GM12891 (cell line): Measurements from ENCODE around the gene GLYATL1.

Experiments
- DNase-seq: peaks from one replicate; pipeline ENCODE4 v3.0.0; 2011; ENCODE audit warnings: low spot score; ENCODE audit not compliant: insufficient read length
- FAIRE-seq: peaks from 2 replicates; lab custom pipeline; 2011; peaks lifted over from hg19 to GRCh38; lab: Jason Lieb, UNC
- PAX5 ChIP-seq: IDR thresholded peaks from 2 replicates; pipeline ENCODE4 v1.6.1; 2011; ENCODE audit warnings: low read length, moderate library complexity, mild to moderate bottlenecking; ENCODE audit not compliant: insufficient read depth, severe bottlenecking
- POLR2A ChIP-seq: IDR thresholded peaks from 2 replicates; pipeline ENCODE4 v1.6.1; 2011; ENCODE audit warnings: low read depth, low read length, control low read depth
- POLR2AphosphoS5 ChIP-seq: IDR thresholded peaks from 2 replicates; pipeline ENCODE4 v1.6.1; 2011; ENCODE audit warnings: low read depth, low read length, control low read depth
- POU2F2 ChIP-seq: IDR thresholded peaks from 2 replicates; pipeline ENCODE4 v1.6.1; 2011; ENCODE audit warnings: low read depth, mild to moderate bottlenecking, control low read depth, low read length, moderate library complexity
- SPI1 ChIP-seq: IDR thresholded peaks from 2 replicates; pipeline ENCODE4 v1.6.1; 2011; ENCODE audit warnings: low read depth, low read length, control low read depth
- TAF1 ChIP-seq: IDR thresholded peaks from 2 replicates; pipeline ENCODE4 v1.6.1; 2011; ENCODE audit warnings: low read depth, low read length, control low read depth

The GLYATL1 gene

DNA sequence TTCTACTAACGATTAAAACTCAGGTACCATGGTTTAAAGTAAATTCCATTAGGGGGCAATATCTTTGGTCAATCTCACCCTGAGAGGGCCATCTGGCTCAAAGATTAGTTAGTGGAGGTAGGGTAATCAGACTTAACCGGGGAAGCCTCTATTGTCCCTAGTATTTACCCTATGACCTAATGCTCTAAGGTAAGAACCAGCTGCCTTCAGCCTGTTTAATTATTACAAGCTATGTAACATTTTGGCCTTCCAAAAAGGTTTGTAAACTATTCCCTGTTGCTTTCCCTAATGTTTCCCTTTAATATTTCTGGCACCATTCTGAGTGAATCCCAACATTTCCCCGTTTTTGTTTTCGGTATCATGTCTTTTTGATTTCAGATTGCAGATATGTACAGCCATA lies 15.1 kb upstream of the GLYATL1 start:
- TF ChIP-seq POU2F2 (no peak), TAF1 (no peak), SPI1 (no peak), POLR2A (no peak), POLR2AphosphoS5 (no peak), PAX5 (no peak)
- no peak for FAIRE-seq

GRCh38 chr11:58926251-58926650 lies 13.0 kb upstream of the GLYATL1 start:
- TF ChIP-seq TAF1 (no peak), POLR2A (no peak), POLR2AphosphoS5 (no peak), POU2F2 (no peak), SPI1 (no peak), PAX5 (no peak)
- no peak for DNase-seq
- FAIRE-seq: no peak

More for the DNA sequence above, 15.1 kb upstream of the GLYATL1 start:
- DNase-seq: no peak

DNA sequence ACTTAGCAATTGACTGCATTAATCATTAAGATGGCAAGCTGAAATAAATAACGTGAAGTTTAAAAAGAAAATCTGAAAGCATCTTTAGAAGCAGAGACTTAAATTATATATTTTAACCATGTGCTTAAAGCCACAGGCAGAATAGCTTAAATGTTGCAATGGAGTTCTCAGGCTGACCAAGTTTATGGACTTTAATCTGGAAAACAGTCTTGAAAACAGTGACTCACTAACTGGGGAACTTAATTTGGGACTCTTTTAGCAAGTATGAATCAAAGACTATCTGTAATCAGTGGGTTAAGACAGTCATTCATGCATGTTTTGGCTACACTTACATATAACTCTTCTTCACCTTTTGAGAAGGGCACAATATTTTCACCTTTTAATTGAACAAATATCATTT lies 12.6 kb upstream of the GLYATL1 start:
- TF ChIP-seq POLR2AphosphoS5 (no peak), POU2F2 (no peak), POLR2A (no peak), TAF1 (no peak), SPI1 (no peak), PAX5 (no peak)
- DNase-seq (no peak), FAIRE-seq (no peak)

GRCh38 chr11:58927393-58928106 lies 11.7 kb upstream of the GLYATL1 start:
- DNase-seq: no peak
- FAIRE-seq: no peak
- TF ChIP-seq POLR2AphosphoS5 (no peak), POLR2A (no peak), PAX5 (no peak), TAF1 (no peak), POU2F2 (no peak)

DNA sequence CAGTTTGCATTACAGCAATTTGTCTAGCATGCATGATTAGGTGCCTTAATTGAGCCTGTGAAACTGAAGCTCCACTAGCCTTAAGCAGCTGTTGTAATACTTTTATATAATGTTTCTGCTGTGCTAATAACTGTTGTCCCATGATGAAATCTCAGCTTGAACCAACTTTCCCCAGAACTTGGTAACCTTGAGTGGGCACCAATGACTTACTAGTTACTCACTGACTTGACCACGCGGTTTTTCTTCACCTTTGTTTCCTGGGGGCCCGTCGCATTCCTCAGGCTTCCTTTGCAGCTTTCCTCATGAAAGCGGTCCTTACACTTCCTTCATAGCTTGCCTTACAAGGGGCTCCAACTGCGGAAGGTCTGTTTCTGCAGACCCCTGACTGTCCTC lies 11.2 kb upstream of the GLYATL1 start:
- FAIRE-seq (no peak), DNase-seq (no peak)
- no peak for TF ChIP-seq SPI1

DNA sequence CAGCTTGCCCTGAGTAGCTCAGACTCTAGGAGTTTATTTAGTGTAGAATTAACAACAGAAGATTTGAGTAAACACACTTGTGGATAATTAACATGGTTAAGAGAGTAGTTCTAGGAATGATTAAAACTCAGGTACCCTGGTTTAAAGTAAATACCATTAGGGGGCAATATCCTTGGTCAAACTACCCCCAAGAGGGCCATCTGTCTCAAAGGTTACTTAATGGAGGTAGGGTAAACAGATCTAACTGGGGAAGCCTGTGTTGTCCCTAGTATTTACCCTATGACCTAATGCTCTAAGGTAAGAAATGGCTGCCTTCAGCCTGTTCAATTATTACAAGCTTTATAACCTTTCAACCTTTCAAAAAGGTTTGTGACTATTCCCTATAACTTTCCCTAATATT lies 10.6 kb upstream of the GLYATL1 start:
- DNase-seq (no peak), FAIRE-seq (no peak)
- TF ChIP-seq POU2F2: no peak
- TF ChIP-seq TAF1: no peak
- TF ChIP-seq PAX5: no peak
- TF ChIP-seq POLR2A: no peak
- TF ChIP-seq SPI1: no peak
- TF ChIP-seq POLR2AphosphoS5: no peak

GRCh38 chr11:58930926-58931325 lies 8.4 kb upstream of the GLYATL1 start:
- FAIRE-seq (no peak), DNase-seq (no peak)

GRCh38 chr11:58933661-58934060 lies 5.6 kb upstream of the GLYATL1 start:
- FAIRE-seq: no peak
- DNase-seq: no peak
- TF ChIP-seq SPI1: no peak
- no peak for TF ChIP-seq PAX5
- TF ChIP-seq POLR2A: no peak

More at GRCh38 chr11:58930926-58931325, 8.4 kb upstream of the GLYATL1 start:
- TF ChIP-seq SPI1 (no peak), POLR2A (no peak), TAF1 (no peak), POU2F2 (no peak)

- FAIRE-seq: no peak
- TF ChIP-seq POLR2AphosphoS5 (no peak), PAX5 (no peak), TAF1 (no peak), POU2F2 (no peak), POLR2A (no peak), SPI1 (no peak)
- no peak for DNase-seq
Observed at GRCh38 chr11:58934945-58935513, 4.3 kb upstream of the GLYATL1 start.

DNA sequence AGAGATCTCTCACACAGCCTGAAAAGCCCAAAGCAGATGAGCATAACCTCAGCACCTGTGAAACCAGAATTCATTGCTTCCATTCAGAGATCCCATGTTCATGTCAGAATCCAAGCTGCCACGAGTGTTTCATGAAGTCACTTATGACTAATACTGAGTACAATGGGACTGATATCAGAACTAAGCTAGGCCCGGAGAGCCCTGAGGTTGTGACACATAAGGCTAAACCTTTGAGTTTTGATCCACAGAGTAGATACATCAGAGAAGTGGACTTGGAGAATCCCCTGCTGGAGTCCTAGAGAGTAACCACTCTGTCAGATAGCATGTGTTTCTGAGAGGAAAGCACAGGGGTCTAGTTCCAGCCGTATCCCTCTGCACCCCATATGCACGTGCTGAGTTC lies 890 bp upstream of the GLYATL1 start:
- TF ChIP-seq POLR2AphosphoS5: no peak
- TF ChIP-seq TAF1: no peak
- no peak for TF ChIP-seq SPI1
- no peak for TF ChIP-seq POU2F2
- TF ChIP-seq POLR2A: no peak
- no peak for TF ChIP-seq PAX5
- no peak for DNase-seq
- no peak for FAIRE-seq
